K562 (cell line): ENCODE results near the gene SKIDA1. TPM values are rescaled to one million over a fixed set of nuclear protein-coding genes. Genes with fewer than 3 reads are reported as not detected.

Experiments used
- CBFA2T2 ChIP-seq: fragments of 450-650 bp; conservative IDR thresholded peaks from 2 replicates; pipeline ENCODE4 v1.6.1; 2017; ENCODE audit warnings: mild to moderate bottlenecking
- CBX2 ChIP-seq: fragments of 200-600 bp; sonication (generic); IDR thresholded peaks from one replicate; pipeline ENCODE4 v1.6.1; 2012; ENCODE audit warnings: mild to moderate bottlenecking, low read length, inconsistent platforms; ENCODE audit not compliant: insufficient read depth, poor library complexity, severe bottlenecking
- CHCHD3 ChIP-seq: fragments of 250-450 bp; sonication (Bioruptor Pico); IDR thresholded peaks from 2 replicates; pipeline ENCODE4 v2.1.2; 2022; ENCODE audit warnings: mild to moderate bottlenecking
- CHD1 ChIP-seq: fragments of 200-600 bp; sonication (generic); IDR thresholded peaks from one replicate; pipeline ENCODE4 v1.6.1; 2012; ENCODE audit warnings: mild to moderate bottlenecking, moderate library complexity, low read length, inconsistent platforms
- FOXK2 ChIP-seq, 2 experiments: fragments of 450-650 bp; IDR thresholded peaks in 1 of 2; conservative IDR thresholded peaks in 1 of 2; 2 replicates each; pipeline ENCODE4 v1.6.1; 2016; ENCODE audit warnings: low read depth in 2 of 2, mild to moderate bottlenecking in 1 of 2
- GTF2E2 ChIP-seq: fragments of 200-800 bp; sonication (Bioruptor generic); IDR thresholded peaks from 2 replicates; pipeline ENCODE4 v1.6.1; 2016; ENCODE audit warnings: missing genetic modification characterization, missing compliant biosample characterization
- HNRNPH1 ChIP-seq: fragments of 200-400 bp; formaldehyde crosslinking; optimal IDR thresholded peaks from 2 replicates; pipeline ENCODE3; 2017; ENCODE audit warnings: low read depth, mild to moderate bottlenecking, low read length, moderate library complexity
- HNRNPK ChIP-seq: fragments of 200-400 bp; formaldehyde crosslinking; IDR thresholded peaks from one replicate; pipeline ENCODE4 v1.6.1; 2018; ENCODE audit warnings: mild to moderate bottlenecking, low read depth, low read length; ENCODE audit not compliant: poor library complexity, severe bottlenecking
- HSF4 ChIP-seq: fragments of 250-450 bp; sonication (Bioruptor Pico); IDR thresholded peaks from 2 replicates; pipeline ENCODE4 v2.1.2; 2022; ENCODE audit warnings: mild to moderate bottlenecking, moderate library complexity, borderline replicate concordance
- MEIS2 ChIP-seq: fragments of 450-650 bp; IDR thresholded peaks from 2 replicates; pipeline ENCODE4 v1.6.1; 2014; ENCODE audit warnings: mild to moderate bottlenecking; ENCODE audit not compliant: partially characterized antibody
- MTA1 ChIP-seq: fragments of 450-650 bp; IDR thresholded peaks from 2 replicates; pipeline ENCODE4 v1.6.1; 2017; ENCODE audit warnings: borderline replicate concordance
- RHOXF2B ChIP-seq: fragments of 250-450 bp; sonication (Bioruptor Pico); conservative IDR thresholded peaks from 2 replicates; pipeline ENCODE4 v1.5.1; 2021
- ZNF263 ChIP-seq: sonication (generic); formaldehyde crosslinking; IDR thresholded peaks from 2 replicates; pipeline ENCODE4 v1.8.0; 2022; ENCODE audit warnings: mild to moderate bottlenecking, missing genetic modification reagents, borderline replicate concordance
- ZNF274 ChIP-seq: IDR thresholded peaks from 2 replicates; pipeline ENCODE4 v1.6.1; 2011; ENCODE audit warnings: low read depth, mild to moderate bottlenecking, low read length, moderate library complexity, borderline replicate concordance
- ZNF280A ChIP-seq: fragments of 450-650 bp; IDR thresholded peaks from 2 replicates; pipeline ENCODE4 v1.6.1; 2018; ENCODE audit warnings: mild to moderate bottlenecking, low read depth; ENCODE audit not compliant: partially characterized antibody
- ZNF3 ChIP-seq: fragments of 250-450 bp; sonication (Bioruptor Pico); IDR thresholded peaks from 2 replicates; pipeline ENCODE4 v1.5.0; 2021; ENCODE audit warnings: mild to moderate bottlenecking, moderate library complexity
- ZNF311 ChIP-seq: fragments of 250-450 bp; sonication (Bioruptor Pico); IDR thresholded peaks from 2 replicates; pipeline ENCODE4 v1.4.0; 2020; ENCODE audit warnings: mild to moderate bottlenecking, moderate library complexity
- ZNF561 ChIP-seq: fragments of 450-650 bp; formaldehyde crosslinking; conservative IDR thresholded peaks from 2 replicates; pipeline ENCODE4 v1.4.0; 2020; ENCODE audit warnings: mild to moderate bottlenecking, moderate library complexity
- polyA plus RNA-seq, 8 experiments: library from polyadenylated mRNA; depleted of rRNA in 4 of 8; stranded (reverse) in 5 of 8; unstranded in 3 of 8; fragments of >200 nt; fragmentation: Nextera tagmentation in 2 of 8; fragmentation: Illumina TruSeq in 1 of 8; extraction: Ambion mirVana in 2 of 8; extraction: Trizol in 1 of 8; gene quantifications; 2 replicates each; pipeline versions ENCODE4 v1.2.1 to v1.2.3, GENCODE V29; 2011 to 2014; ENCODE audit warnings: inconsistent platforms in 1 of 8, missing spikeins in 1 of 8
- total RNA-seq, 7 experiments: library from RNA; depleted of rRNA in 6 of 7; stranded (reverse); fragments of >200 nt in 6 of 7; fragmentation: Illumina TruSeq in 2 of 7; extraction: Trizol in 2 of 7; gene quantifications; 2 replicates each; pipeline versions ENCODE4 v1.2.1 to v1.2.3, GENCODE V29; 2011 to 2021; ENCODE audit warnings: low replicate concordance in 1 of 7
- TF ChIP-seq, protein P1 (sequence below): sonication (generic); formaldehyde crosslinking; IDR thresholded peaks from 2 replicates; pipeline ENCODE4 v1.8.1; 2022; ENCODE audit warnings: missing genetic modification reagents
- TF ChIP-seq, protein P2 (sequence below): fragments of 250-450 bp; sonication (Bioruptor Pico); IDR thresholded peaks from 2 replicates; pipeline ENCODE4 v1.5.0; 2021; ENCODE audit warnings: mild to moderate bottlenecking, moderate library complexity
- TF ChIP-seq, protein P3 (sequence below): sonication (generic); formaldehyde crosslinking; IDR thresholded peaks from 2 replicates; pipeline ENCODE4 v1.8.0; 2022; ENCODE audit warnings: missing genetic modification reagents, mild to moderate bottlenecking, moderate library complexity, borderline replicate concordance

The SKIDA1 gene
- total and polyA plus RNA-seq, 9 of the 15 experiments (the other 6 are each of a cell fraction or from before 2014, with no cell fraction given): 0.05 to 1.1 (median 0.42) TPM

GRCh38 chr10:21496343-21497176, 28.9 kb downstream of the SKIDA1 start (continued):
- no peak for TF ChIP-seq CBX2
- TF ChIP-seq, protein P1, sequence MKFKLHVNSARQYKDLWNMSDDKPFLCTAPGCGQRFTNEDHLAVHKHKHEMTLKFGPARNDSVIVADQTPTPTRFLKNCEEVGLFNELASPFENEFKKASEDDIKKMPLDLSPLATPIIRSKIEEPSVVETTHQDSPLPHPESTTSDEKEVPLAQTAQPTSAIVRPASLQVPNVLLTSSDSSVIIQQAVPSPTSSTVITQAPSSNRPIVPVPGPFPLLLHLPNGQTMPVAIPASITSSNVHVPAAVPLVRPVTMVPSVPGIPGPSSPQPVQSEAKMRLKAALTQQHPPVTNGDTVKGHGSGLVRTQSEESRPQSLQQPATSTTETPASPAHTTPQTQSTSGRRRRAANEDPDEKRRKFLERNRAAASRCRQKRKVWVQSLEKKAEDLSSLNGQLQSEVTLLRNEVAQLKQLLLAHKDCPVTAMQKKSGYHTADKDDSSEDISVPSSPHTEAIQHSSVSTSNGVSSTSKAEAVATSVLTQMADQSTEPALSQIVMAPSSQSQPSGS (CRISPR knock-in tag): no peak
- TF ChIP-seq RHOXF2B (CRISPR knock-in tag): no peak
- TF ChIP-seq ZNF280A: no peak
- TF ChIP-seq ZNF274: no peak
- no peak for TF ChIP-seq HSF4
- TF ChIP-seq HNRNPH1: no peak
- no peak for TF ChIP-seq ZNF3 (CRISPR knock-in tag)
- TF ChIP-seq, protein P2, sequence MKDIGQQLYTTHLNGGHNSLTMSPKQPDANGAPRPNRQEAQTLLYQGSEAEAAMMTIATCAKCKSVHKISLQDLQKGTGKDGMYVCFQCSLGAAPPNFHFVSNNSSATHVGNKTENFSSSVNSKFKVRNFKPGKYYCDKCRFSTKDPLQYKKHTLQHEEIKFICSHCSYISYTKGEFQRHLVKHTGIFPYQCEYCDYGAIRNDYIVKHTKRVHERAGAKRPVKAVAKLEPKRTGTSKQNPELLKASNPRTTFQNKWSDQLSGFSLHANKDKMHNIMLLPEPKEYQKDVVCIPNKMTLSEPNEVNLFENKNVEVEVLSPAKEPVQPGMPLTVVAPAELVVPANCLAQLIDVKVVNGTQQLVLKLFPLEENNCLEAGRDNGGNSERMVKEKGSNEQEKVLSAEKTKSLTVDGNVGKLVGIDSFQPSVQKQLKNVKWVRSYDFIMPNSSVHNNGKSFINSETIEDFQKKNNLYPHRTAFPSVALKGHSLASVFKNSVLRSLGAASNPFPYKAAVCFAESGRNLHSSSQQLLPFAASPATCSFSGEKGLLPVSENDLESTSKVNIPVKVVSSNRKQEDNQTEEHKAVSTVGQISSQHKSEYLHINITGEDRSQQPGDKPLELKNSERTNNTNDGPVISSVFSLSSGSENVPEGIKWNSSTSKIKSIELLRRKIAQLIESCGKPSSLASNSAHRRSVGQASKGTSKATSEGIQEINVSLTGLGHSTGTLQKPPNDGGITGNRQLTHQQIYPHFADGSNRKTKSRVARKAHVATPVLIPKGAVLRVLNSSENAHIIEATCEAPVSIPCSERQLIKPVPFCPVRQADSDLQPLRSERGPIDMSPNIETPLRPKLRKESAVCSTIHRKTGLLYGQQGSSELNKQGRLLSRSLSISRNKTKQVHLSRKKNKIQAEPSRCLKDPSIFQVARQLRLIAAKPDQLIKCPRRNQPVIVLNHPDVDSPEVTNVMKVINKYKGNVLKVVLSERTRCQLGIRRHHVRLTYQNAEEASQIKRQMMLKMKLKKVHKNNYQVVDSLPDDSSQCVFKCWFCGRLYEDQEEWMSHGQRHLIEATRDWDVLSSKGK (CRISPR knock-in tag): no peak
- TF ChIP-seq, protein P3, sequence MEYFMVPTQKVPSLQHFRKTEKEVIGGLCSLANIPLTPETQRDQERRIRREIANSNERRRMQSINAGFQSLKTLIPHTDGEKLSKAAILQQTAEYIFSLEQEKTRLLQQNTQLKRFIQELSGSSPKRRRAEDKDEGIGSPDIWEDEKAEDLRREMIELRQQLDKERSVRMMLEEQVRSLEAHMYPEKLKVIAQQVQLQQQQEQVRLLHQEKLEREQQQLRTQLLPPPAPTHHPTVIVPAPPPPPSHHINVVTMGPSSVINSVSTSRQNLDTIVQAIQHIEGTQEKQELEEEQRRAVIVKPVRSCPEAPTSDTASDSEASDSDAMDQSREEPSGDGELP (CRISPR knock-in tag): 0 out of 2 replicates have a peak, but pooled peaks have one; percentile 32
- no peak for TF ChIP-seq ZNF561
- TF ChIP-seq MTA1: no peak
- TF ChIP-seq MEIS2: no peak
- TF ChIP-seq HNRNPK: no peak
- TF ChIP-seq ZNF263 (CRISPR knock-in tag): no peak
- TF ChIP-seq FOXK2 (conservative IDR thresholded peaks at IDR 0.05 in 1 of 2, IDR thresholded peaks at IDR 0.05 in 1 of 2; ENCODE audit: low read depth in 2 of 2): no peak
- TF ChIP-seq GTF2E2: no peak
- TF ChIP-seq CBFA2T2: no peak
- TF ChIP-seq CHCHD3 (CRISPR knock-in tag): no peak
- peak; percentile 57 for TF ChIP-seq CHD1
- no peak for TF ChIP-seq ZNF311
